ENCODE measurements around the gene HECW1.
"Not testable (repeated sequence)": the region's sequence is repeated elsewhere in the genome, so short reads cannot be mapped to it uniquely, and the experiment has no call there.

HECW1 gene

GRCh38 chr7:43557831-43558495, 445.5 kb downstream of the HECW1 start:
- DNase-seq: no peak

DNA sequence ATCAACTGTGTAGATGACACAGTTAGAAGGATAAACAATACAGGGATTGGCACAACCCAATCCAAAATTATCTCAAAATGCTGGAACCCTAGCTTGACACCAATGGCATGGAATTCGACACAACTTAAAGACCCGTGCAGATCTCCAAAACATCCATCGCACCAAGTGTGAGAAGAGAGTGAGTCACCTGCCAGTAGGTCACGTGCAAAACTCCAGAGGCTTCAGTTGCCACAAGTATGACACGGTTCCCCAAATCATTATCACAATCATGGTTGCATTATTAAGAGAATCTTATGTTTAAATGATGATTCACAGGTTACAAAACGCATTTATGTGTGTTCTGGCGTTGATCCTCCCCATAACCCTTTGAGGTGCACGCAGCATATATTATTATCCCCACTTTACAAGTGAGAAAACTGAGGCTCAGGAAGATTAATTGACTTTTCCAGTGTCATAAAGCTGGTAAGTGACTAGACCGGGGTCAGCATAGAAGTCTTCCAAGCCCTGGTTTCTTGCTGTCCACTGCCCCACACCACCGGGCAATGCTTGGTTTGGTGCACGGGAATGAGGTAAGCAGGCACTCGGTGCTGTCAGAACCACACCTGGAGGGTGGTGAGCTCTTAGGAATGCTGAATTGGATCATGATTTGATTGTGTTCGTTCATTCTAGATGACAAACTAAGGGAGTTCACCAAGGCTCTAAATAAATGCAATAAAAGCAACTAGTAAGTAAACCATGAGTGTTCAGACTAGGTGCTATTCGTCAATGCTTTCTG, 446.9 kb downstream of the HECW1 start:
- no peak for DNase-seq

- DNase-seq: no peak
Measured at GRCh38 chr7:43559946-43560335, 447.5 kb downstream of the HECW1 start.

DNA sequence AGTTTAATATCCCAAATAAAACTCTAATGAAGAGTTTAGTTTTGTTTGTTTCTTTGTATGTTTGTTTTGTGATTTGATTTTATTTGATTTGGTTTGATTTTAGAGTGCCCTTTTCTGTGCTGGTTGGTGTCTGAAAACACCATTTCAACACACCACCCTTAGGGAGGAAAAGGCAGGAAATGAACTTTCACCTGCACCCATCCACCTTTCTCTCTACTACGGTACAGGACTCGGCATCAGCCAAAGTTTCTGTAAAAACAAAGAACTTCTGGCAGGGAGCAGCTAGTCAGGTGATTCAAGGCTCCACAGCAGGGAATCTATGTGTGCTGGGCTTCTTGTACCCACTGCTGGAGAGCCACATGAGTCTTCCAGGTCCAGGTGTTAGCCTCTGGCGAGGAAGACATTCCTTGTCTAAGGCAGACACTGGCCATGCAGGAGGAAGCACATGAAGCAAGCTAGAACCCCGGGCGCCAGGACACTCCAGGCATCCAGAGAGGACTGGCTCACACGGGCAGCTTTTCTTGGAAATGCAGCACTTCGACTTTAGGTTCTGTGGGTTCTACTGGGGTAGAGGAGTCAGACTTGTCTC, 448.4 kb downstream of the HECW1 start:
- no peak for DNase-seq

GRCh38 chr7:43562383-43562782, 449.9 kb downstream of the HECW1 start:
- no peak for DNase-seq

DNA sequence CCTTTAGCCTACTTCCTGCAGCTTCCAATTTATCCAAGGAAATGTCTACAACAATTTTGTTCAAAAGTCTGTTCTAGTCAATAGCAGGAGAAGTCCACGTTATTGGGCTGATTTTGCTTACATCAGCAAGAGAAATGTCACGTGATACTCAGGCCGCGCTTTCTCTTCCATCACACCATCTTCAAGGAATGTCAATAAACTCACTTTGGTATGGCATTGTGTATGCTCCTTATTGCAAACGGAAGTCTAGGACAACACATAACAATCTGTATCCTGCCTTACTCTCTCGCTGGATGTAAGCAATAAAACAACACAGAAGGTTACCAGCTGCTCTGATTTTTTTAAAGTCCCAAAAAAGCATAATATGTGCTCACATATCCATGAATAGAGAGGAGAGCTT, 453.3 kb downstream of the HECW1 start:
- DNase-seq: no peak

GRCh38 chr7:43568529-43568928, 456.1 kb downstream of the HECW1 start:
- peak; percentile 34 for DNase-seq

DNA sequence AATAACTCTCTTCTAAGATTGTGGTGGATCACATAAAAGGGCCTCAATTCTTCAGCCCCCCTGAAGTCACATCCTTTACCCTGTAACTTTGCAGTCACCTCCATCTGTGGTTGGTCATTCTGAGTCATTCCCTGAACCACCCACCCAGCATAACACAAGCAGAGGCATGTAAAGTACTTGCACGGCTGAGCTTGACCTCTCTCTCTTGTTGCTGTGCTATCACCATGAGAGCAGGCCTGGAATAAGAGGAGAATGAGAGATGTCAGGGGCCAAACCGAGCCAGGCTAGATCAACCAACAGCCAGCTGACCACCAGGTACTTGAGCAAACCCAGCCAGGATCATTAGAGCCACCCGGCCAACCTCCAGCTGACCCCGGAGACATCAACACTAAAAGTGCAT, 457.0 kb downstream of the HECW1 start:
- no peak for DNase-seq

DNA sequence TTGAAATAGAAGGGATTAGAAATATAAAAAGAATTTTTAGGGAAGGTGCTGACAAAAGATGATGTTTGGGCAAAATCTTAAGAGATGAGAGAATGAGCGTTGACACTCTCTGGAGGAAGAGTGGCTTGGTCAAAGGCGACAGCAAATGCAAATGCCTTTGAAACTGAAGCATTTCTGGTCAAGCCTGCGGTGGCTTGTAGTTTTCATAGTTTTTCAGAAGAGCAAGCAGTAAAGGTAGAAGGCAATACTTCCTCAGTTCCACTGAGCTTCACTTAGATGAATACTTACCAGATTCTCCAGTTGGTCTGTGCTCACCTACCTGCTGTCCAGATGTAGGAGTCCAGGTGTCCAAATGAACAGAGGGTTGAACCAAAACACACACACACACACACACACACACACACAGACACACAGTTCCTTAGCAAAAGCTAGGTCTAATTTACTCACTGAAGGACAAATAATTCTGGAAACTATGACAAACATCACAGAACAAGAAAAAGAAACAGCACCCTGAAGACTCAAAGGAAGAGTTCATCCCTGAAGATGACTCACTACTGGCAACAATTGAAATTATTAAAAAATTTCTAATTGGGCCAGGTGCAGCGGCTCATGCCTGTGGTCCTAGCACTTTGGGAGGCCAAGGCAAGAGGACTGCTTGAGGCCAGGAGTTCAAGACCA, 458.4 kb downstream of the HECW1 start:
- no peak for DNase-seq

- no peak for DNase-seq
Measured at GRCh38 chr7:43572516-43573049, 460.1 kb downstream of the HECW1 start.

GRCh38 chr7:43573832-43574231, 461.4 kb downstream of the HECW1 start:
- not testable (repeated sequence) for DNase-seq

DNA sequence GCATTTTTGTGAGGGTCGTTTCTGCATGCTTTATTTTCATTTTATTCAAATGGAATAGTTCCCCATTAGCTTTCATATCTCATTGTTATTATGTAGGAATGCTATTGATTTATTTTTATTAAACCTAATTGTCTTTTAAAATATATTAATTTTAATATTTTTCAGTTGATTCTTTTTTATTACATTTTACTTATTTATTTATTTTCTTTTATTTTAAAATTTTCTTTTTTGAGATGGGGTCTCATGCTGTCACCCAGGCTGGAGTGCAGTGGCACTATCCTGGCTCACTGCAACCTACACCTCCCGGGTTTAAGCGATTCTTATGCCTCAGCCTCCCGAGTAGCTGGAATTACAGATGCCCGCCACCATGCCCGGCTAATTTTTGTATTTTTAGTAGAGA, 463.1 kb downstream of the HECW1 start:
- no peak for DNase-seq

- DNase-seq: no peak
Measured at GRCh38 chr7:43576241-43576640, 463.8 kb downstream of the HECW1 start.

DNA sequence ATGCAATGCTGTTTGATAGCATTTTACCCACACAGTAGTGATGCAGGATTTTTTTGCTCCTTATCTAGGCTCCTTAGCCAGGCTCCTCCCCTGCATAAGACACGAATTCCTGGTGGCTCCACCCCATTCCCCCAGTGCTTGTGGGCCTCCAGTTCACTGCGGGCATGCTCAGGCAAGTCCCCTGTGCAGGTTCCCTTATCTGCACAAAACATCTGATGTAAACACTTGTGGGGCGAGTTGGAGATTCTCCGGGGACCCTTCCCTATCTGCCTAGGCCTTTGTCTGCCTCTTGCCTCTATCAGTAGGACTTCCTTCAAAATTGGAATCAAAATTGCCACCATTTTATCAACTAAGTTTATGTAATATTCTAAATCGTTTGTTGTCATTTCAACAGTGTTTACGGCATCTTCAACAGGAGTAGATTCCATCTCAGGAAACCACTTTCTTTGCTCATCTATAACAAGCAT, 465.1 kb downstream of the HECW1 start:
- peak; percentile 26 for DNase-seq

- DNase-seq: peak; percentile 96
Measured at GRCh38 chr7:43582503-43583423, 470.3 kb downstream of the HECW1 start, which contains the start of gene STK17A. TSS of gene STK17A (plus strand) at chr7:43583108. CDS start at chr7:43583244, 136 bp downstream.

GRCh38 chr7:43583424-43584194, 471.2 kb downstream of the HECW1 start:
- peak; percentile 63 for DNase-seq

DNA sequence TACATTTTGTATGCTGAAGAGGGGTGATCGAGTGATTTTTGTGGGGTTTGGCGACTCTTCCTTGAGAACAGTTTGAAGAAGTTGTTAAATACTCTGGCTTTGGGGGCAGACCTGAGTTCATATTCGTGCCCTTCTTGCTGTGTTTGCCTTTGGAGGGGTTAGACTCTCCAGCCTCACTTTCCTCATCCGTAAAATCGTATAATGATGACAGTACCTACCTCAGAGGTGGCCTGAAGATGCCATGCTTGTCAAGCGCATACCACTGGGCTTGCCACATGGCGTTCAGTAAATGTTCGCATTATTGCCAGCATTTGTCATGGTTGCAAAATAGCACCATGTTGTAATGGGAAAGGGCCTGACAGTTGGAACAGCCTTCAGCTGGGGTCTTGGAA, 471.7 kb downstream of the HECW1 start:
- no peak for DNase-seq

- not testable (repeated sequence) for DNase-seq
Measured at GRCh38 chr7:43584733-43585132, 472.3 kb downstream of the HECW1 start.

- DNase-seq: no peak
Measured at GRCh38 chr7:43585562-43585961, 473.1 kb downstream of the HECW1 start.

DNA sequence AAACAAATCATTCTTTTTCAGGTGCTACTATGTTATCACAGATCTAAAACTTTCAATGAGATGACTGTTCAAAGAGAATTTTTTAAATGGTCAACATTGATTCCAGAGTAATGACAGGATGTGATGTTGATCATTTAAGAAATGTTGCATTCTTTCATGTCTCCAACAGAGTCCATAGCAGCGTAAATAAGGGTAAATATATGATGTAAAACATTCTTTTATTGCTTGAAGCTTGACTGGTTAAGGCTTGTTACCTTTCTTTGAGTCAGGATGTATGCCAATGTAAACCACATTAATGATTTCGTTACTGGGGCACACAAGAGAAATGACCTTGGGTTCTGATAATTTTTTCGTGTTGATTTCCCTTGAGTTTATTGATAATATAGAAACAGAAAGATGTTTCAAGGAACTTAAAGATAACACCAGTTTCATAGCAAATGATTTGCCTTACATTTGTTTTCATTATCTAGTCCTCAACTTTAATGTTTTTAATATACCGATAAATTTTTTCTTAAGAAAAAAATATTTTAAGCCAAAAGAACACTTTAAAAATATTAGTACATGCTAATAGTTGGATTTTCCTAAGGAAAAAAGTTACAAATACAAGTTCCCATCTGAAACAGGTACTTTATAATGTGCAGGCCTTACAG, 473.9 kb downstream of the HECW1 start:
- no peak for DNase-seq

Measured in DMS79 treated with DMSO at 0.1 percent for 48 hours (cell line).